Inflammatory macrophage (primary cell): ENCODE measurements around the gene DOC2A.
"Not testable (repeated sequence)": the region's sequence is repeated elsewhere in the genome, so short reads cannot be mapped to it uniquely, and the experiment has no call there.

Source experiments
- DNase-seq, 2 donors: peaks; one replicate each; pipeline ENCODE4 v3.0.0-alpha.2; 2020 to 2022

DOC2A gene

GRCh38 chr16:29971304-29971703 lies 39.5 kb downstream of the DOC2A start:
- no peak for DNase-seq

DNA sequence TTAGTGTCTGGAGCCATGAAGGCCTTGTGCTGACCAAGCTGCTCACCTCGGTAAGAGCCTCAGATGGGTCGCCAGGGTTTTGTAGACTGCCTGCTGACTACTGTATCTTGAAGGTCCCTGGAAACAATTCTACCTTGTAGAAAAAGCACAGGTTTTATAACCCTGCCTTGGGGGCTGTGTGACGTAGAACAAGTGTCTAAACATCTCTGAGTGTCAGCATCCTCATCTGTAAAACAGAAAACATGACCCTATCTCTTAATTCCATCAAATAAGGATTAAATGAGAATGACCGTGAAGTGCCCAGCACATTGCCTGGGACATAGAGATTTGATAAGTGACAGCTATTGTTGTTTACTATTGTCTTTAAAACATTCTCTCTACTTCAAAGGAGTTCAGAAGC lies 42.6 kb downstream of the DOC2A start:
- DNase-seq = no peak

DNA sequence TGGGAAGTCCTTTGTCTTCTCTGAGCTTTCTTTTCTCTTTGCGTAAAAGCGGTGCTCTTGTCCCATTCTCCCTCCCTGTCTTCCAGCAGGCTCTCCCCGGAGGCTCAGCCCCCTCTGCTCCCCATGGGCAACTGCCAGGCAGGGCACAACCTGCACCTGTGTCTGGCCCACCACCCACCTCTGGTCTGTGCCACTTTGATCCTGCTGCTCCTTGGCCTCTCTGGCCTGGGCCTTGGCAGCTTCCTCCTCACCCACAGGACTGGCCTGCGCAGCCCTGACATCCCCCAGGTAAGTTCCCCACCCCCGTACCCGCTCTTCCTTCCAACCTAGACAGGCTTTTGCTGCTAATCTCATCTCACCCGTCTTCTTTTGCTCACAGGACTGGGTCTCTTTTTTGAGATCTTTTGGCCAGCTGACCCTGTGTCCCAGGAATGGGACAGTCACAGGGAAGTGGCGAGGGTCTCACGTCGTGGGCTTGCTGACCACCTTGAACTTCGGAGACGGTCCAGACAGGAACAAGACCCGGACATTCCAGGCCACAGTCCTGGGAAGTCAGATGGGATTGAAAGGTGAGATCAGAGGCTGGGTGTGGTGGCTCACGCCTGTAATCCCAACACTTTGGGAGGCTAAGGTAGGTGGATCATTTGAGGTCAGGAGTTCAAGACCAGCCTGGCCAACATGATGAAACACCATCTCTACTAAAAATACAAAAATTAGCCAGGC lies 47.6 kb downstream of the DOC2A start:
- DNase-seq = no peak

- peak; percentile 61 to 71 for DNase-seq
Measured at GRCh38 chr16:29962344-29962994, 48.4 kb downstream of the DOC2A start.

- DNase-seq = peak; percentile 95 to 96
Measured at GRCh38 chr16:29961479-29962343, 49.1 kb downstream of the DOC2A start, which contains the start of gene TMEM219. TSS of gene TMEM219 (plus strand) at chr16:29962079. CDS start at chr16:29963144, 1,065 bp downstream.

GRCh38 chr16:29961127-29961478 lies 49.7 kb downstream of the DOC2A start:
- DNase-seq = no peak

- not testable (repeated sequence) for DNase-seq
Measured at GRCh38 chr16:29959821-29960220, 51.0 kb downstream of the DOC2A start.

DNA sequence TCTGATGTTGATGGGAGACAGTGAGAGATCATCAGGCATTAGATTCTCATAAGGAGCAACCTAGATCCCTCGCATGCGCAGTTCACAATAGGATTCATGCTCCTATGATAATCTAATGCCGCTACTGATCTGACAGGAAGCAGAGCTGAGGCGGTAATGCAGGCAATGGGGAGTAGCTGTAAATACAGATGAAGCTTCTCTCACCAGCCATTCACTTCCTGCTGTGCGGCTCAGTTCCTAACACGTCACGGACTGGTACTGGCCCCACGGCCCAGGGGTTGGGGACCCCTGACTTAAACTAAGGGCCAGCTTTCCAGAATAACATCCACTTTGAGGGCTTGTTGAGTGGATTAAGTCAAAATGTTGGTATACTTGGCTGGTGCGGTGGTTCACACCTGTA lies 51.5 kb downstream of the DOC2A start:
- DNase-seq = no peak

GRCh38 chr16:29958756-29959155 lies 52.1 kb downstream of the DOC2A start:
- no peak for DNase-seq
